GM23338 (cell line): ENCODE data around the gene YTHDF2. TPM values are rescaled to one million over a fixed set of nuclear protein-coding genes. Genes with fewer than 3 reads are reported as not detected.

Experiments used
- ATAC-seq: fragments of 200-7000 bp; cut with Tn5 transposase; 3 replicates; pipeline ENCODE4 v1.9.1; 2020
- DNase-seq: peaks from one replicate; pipeline ENCODE4 v3.0.0-alpha.2; 2015; ENCODE audit warnings: low spot score
- H2AFZ ChIP-seq: fragments of 200-600 bp; sonication (generic); 2 replicates; pipeline ENCODE4 v1.8.0; 2016; ENCODE audit warnings: antibody characterized with exemption, mild to moderate bottlenecking, moderate library complexity
- H3F3A ChIP-seq: fragments of 200-600 bp; sonication (generic); replicated peaks from 2 replicates; pipeline ENCODE4 v1.8.0; 2017; ENCODE audit warnings: antibody characterized with exemption, mixed run types, low read depth
- H3K27ac ChIP-seq: fragments of 200-600 bp; sonication (generic); 2 replicates; pipeline ENCODE4 v1.6.1; 2016; ENCODE audit warnings: low read depth
- H3K27me3 ChIP-seq: fragments of 200-600 bp; sonication (generic); 2 replicates; pipeline ENCODE4 v1.8.0; 2016; ENCODE audit warnings: mild to moderate bottlenecking, mixed run types, moderate library complexity; ENCODE audit not compliant: insufficient read depth
- H3K36me3 ChIP-seq: fragments of 200-600 bp; sonication (generic); 2 replicates; pipeline ENCODE4 v1.8.0; 2016; ENCODE audit warnings: mild to moderate bottlenecking; ENCODE audit not compliant: insufficient read depth
- H3K4me1 ChIP-seq: fragments of 200-600 bp; sonication (generic); 2 replicates; pipeline ENCODE4 v1.8.0; 2016; ENCODE audit warnings: mild to moderate bottlenecking, moderate library complexity; ENCODE audit not compliant: insufficient read depth
- H3K4me2 ChIP-seq: fragments of 200-600 bp; sonication (generic); 2 replicates; pipeline ENCODE4 v1.7.1; 2017; ENCODE audit warnings: mixed run types
- H3K4me3 ChIP-seq: fragments of 200-600 bp; sonication (generic); 2 replicates; pipeline ENCODE4 v1.6.1; 2016; ENCODE audit warnings: mixed run types
- H3K79me2 ChIP-seq: fragments of 200-600 bp; sonication (generic); replicated peaks from 2 replicates; pipeline ENCODE4 v1.8.0; 2017; ENCODE audit warnings: mild to moderate bottlenecking; ENCODE audit not compliant: insufficient read depth
- H3K9me2 ChIP-seq: fragments of 200-600 bp; sonication (generic); 2 replicates; pipeline ENCODE4 v1.8.0; 2017; ENCODE audit not compliant: insufficient read depth
- H4K20me1 ChIP-seq: fragments of 200-600 bp; sonication (generic); replicated peaks from 2 replicates; pipeline ENCODE4 v1.8.0; 2017; ENCODE audit warnings: mild to moderate bottlenecking; ENCODE audit not compliant: insufficient read depth
- H3K27ac Mint-ChIP-seq: 2 replicates; pipeline ENCODE4 v1.8.0; 2020; ENCODE audit warnings: inconsistent platforms, mild to moderate bottlenecking, moderate library complexity, mixed read lengths
- H3K27me3 Mint-ChIP-seq: 3 replicates; pipeline ENCODE4 v1.8.0; 2022; ENCODE audit warnings: low read depth, mild to moderate bottlenecking, moderate library complexity, mixed read lengths, inconsistent platforms; ENCODE audit not compliant: insufficient read depth, poor library complexity
- H3K36me3 Mint-ChIP-seq: 3 replicates; pipeline ENCODE4 v1.8.0; 2021; ENCODE audit warnings: low read depth, mild to moderate bottlenecking, inconsistent platforms, moderate library complexity, mixed read lengths
- H3K4me1 Mint-ChIP-seq: 3 replicates; pipeline ENCODE4 v1.8.0; 2020; ENCODE audit warnings: mild to moderate bottlenecking, inconsistent platforms, mixed read lengths
- H3K4me3 Mint-ChIP-seq: 3 replicates; pipeline ENCODE4 v1.8.0; 2021; ENCODE audit warnings: moderate library complexity, mild to moderate bottlenecking, inconsistent platforms, mixed read lengths
- H3K9me3 Mint-ChIP-seq: 3 replicates; pipeline ENCODE4 v1.8.0; 2020; ENCODE audit warnings: moderate library complexity, mild to moderate bottlenecking, inconsistent platforms, mixed read lengths
- CREB1 ChIP-seq: fragments of 250-450 bp; sonication (Bioruptor Pico); IDR thresholded peaks from 2 replicates; pipeline ENCODE4 v1.5.0; 2020; ENCODE audit warnings: low read depth, mild to moderate bottlenecking, moderate library complexity
- CTCF ChIP-seq, 2 experiments: fragments of 200-600 bp in 1 of 2; sonication (generic) in 1 of 2; conservative IDR thresholded peaks; 2 replicates each; pipeline versions ENCODE4 v1.5.1 to v1.6.1; 2016 to 2017; ENCODE audit warnings: antibody characterized with exemption in 2 of 2, low read depth in 2 of 2, mild to moderate bottlenecking in 2 of 2, moderate library complexity in 1 of 2
- REST ChIP-seq: IDR thresholded peaks from one replicate; pipeline ENCODE4 v1.6.1; 2018; ENCODE audit warnings: antibody characterized with exemption; ENCODE audit not compliant: unreplicated experiment
- STAT1 ChIP-seq: IDR thresholded peaks from one replicate; pipeline ENCODE4 v1.6.1; 2016; ENCODE audit warnings: antibody characterized with exemption; ENCODE audit not compliant: unreplicated experiment
- ZNF462 ChIP-seq: fragments of 250-450 bp; sonication (Bioruptor Pico); IDR thresholded peaks from 2 replicates; pipeline ENCODE4 v1.5.0; 2020; ENCODE audit warnings: mild to moderate bottlenecking, moderate library complexity
- polyA plus RNA-seq: library from polyadenylated mRNA; unstranded; fragments of >200 nt; fragmentation: Nextera tagmentation; extraction: Ambion mirVana; gene quantifications from 2 replicates; pipeline ENCODE4 v1.2.1, GENCODE V29; 2016
- total RNA-seq: library from RNA; depleted of rRNA; stranded (reverse); fragments of >200 nt; shearing (Covaris generic); gene quantifications from 2 replicates; pipeline ENCODE4 v1.2.3, GENCODE V29; 2014

Gene YTHDF2
- total and polyA plus RNA-seq, 2 experiments from 2014 or later: 130 to 169 TPM

DNA sequence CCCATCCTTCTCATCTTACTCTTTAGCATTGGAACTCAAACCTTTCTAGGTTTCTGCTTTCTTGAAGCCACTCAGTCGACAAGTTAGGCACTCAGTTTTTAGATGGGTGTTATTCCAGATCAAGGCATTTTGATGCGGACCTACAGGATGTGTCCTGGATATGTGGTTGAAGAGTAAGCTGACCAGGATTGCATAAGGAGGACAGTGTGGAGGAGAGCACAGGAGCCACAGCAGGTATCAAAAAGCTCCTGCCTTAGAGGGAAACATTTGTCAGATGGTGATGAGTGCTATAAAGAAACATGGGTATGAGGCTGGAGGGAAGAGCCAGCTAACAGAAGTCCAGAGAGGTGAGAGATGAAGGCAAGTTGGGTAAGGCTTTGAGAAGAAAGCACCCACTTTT is 41.3 kb downstream of the YTHDF2 start (continued):
- TF ChIP-seq ZNF462 (no peak), REST (no peak), STAT1 (no peak)

- H3K4me3 Mint-ChIP-seq: no peak overlapping the region
- H3K4me1 Mint-ChIP-seq: peaks cover 12% of the 10 kb centered on the region
- no peaks in the 10 kb centered on the region for H4K20me1 ChIP-seq
- ATAC-seq: no peak
- H3K79me2 ChIP-seq: no peaks in the 10 kb centered on the region
- H3K9me2 ChIP-seq: no peaks in the 10 kb centered on the region
- H3K27ac ChIP-seq: no peak overlapping the region
- no peaks in the 10 kb centered on the region for H3K36me3 ChIP-seq
- no peak overlapping the region for H3K4me3 ChIP-seq
- H3K4me1 ChIP-seq: no peaks in the 10 kb centered on the region; the same call in 1 of the 2 replicates
- H2AFZ ChIP-seq: no peak overlapping the region
- H3K36me3 Mint-ChIP-seq: no peaks in the 10 kb centered on the region
- no peak for DNase-seq
- H3K27me3 Mint-ChIP-seq: peaks cover 5% of the 10 kb centered on the region
- no peaks in the 10 kb centered on the region for H3K9me3 Mint-ChIP-seq
- H3F3A ChIP-seq: peaks cover 9% of the 10 kb centered on the region
- H3K4me2 ChIP-seq: no peak overlapping the region
- H3K27ac Mint-ChIP-seq: no peak overlapping the region
- H3K27me3 ChIP-seq: no peaks in the 10 kb centered on the region
- TF ChIP-seq CREB1: no peak
- TF ChIP-seq CTCF (conservative IDR thresholded peaks at IDR 0.05; ENCODE audit: low read depth in 2 of 2): no peak
These were observed 43.1 kb downstream of the YTHDF2 start for GRCh38 chr1:28779751-28780408.
